HCT116 (cell line): Measurements from ENCODE around the gene ADGRA3. TPM values are rescaled to one million over a fixed set of nuclear protein-coding genes. Genes with fewer than 3 reads are reported as not detected.

Experiments
- ATAC-seq: fragments of 200-7000 bp; cut with Tn5 transposase; 2 replicates; pipeline ENCODE4 v1.9.1; 2020; ENCODE audit warnings: mild to moderate bottlenecking, moderate library complexity
- BruUV-seq: library from RNA; stranded (reverse); fragments of 400-500 nt; replicated peaks from 2 replicates; lab custom pipeline; 2021; lab: Mats Ljungman, UMichigan
- CTCF ChIA-PET: fragments of 300-600 bp; sonication (Branson Sonifier 250); formaldehyde crosslinking; loops from one replicate; lab custom pipeline; 2021; ENCODE audit warnings: antibody characterized with exemption; lab: Charles Lee
- POLR2A ChIA-PET: fragments of 300-600, 350-600 bp; sonication (Branson Sonifier 250); formaldehyde crosslinking; loops from one replicate; lab custom pipeline; 2021; ENCODE audit warnings: antibody characterized with exemption; lab: Charles Lee
- RAD21 ChIA-PET, 2 experiments: fragments of 300-600 bp; sonication (Branson Sonifier 250); formaldehyde crosslinking; loops; one replicate each; lab custom pipeline; 2023; ENCODE audit warnings: low total read pairs in 2 of 2; ENCODE audit not compliant: uncharacterized antibody in 2 of 2, unreplicated experiment in 2 of 2, low non-redundant PET in 1 of 2; lab: Charles Lee
- DNase-seq: peaks from one replicate; pipeline ENCODE4 v3.0.0-alpha.2; 2010; ENCODE audit warnings: low read depth, low spot score
- H2AFZ ChIP-seq: fragments of 200-600 bp; shearing (Covaris generic), sonication (generic); 2 replicates; pipeline ENCODE4 v1.6.1; 2017; ENCODE audit warnings: low read depth, mixed run types, mixed read lengths, antibody characterized with exemption, low read length; ENCODE audit not compliant: poor library complexity, severe bottlenecking
- H3K27ac ChIP-seq: 2 replicates; pipeline ENCODE4 v1.5.1; 2012; ENCODE audit warnings: low read depth, low read length
- H3K27me3 ChIP-seq: fragments of 200-600 bp; sonication (generic); 2 replicates; pipeline ENCODE4 v1.6.1; 2016; ENCODE audit warnings: mixed run types, low read length, mixed read lengths; ENCODE audit not compliant: insufficient read depth
- H3K36me3 ChIP-seq, 2 experiments: fragments of 200-500 bp in 1 of 2; fragments of 200-600 bp in 1 of 2; sonication (Bioruptor generic) in 1 of 2; sonication (generic) in 1 of 2; 2 replicates each; pipeline versions ENCODE4 v1.5.1 to v1.6.1; 2014 to 2016; ENCODE audit warnings: low read length in 2 of 2, inconsistent platforms in 1 of 2, mixed read lengths in 1 of 2, mixed run types in 1 of 2; ENCODE audit not compliant: insufficient read depth in 2 of 2, control insufficient read depth in 1 of 2
- H3K4me1 ChIP-seq, 2 experiments: fragments of 200-600 bp in 1 of 2; sonication (generic) in 1 of 2; 2 replicates each; pipeline versions ENCODE4 v1.5.1 to v1.6.1; 2012 to 2017; ENCODE audit warnings: low read length in 2 of 2, inconsistent platforms in 1 of 2, mild to moderate bottlenecking in 1 of 2, mixed read lengths in 1 of 2, mixed run types in 1 of 2, moderate library complexity in 1 of 2; ENCODE audit not compliant: insufficient read depth in 2 of 2, control insufficient read depth in 1 of 2
- H3K4me2 ChIP-seq: fragments of 200-600 bp; sonication (generic); 2 replicates; pipeline ENCODE4 v1.6.1; 2017; ENCODE audit warnings: mixed run types, low read length, mixed read lengths
- H3K4me3 ChIP-seq, 2 experiments: fragments of 200-600 bp in 1 of 2; sonication (generic) in 1 of 2; replicated peaks in 1 of 2; 2 replicates each; pipeline ENCODE4 v1.5.1; 2011 to 2016; ENCODE audit warnings: low read length in 2 of 2, control low read depth in 1 of 2, low read depth in 1 of 2, mild to moderate bottlenecking in 1 of 2, mixed read lengths in 1 of 2, mixed run types in 1 of 2
- H3K79me2 ChIP-seq: fragments of 200-600 bp; sonication (generic); 2 replicates; pipeline ENCODE4 v1.6.1; 2017; ENCODE audit warnings: mild to moderate bottlenecking, mixed run types, low read length, moderate library complexity, mixed read lengths; ENCODE audit not compliant: insufficient read depth
- H3K9ac ChIP-seq: fragments of 200-600 bp; sonication (generic); 2 replicates; pipeline ENCODE4 v1.6.1; 2016; ENCODE audit warnings: low read length, mixed read lengths
- H3K9me2 ChIP-seq: fragments of 200-600 bp; sonication (generic), shearing (Covaris generic); 2 replicates; pipeline ENCODE4 v1.6.1; 2017; ENCODE audit warnings: mixed run types, mild to moderate bottlenecking, moderate library complexity; ENCODE audit not compliant: insufficient read depth
- H3K9me3 ChIP-seq, 2 experiments: fragments of 200-500 bp in 1 of 2; fragments of 200-600 bp in 1 of 2; sonication (Bioruptor generic) in 1 of 2; sonication (generic) in 1 of 2; 2 replicates each; pipeline ENCODE4 v1.6.1; 2014 to 2017; ENCODE audit warnings: low read length in 2 of 2, mixed read lengths in 2 of 2, inconsistent platforms in 1 of 2, low read depth in 1 of 2, mild to moderate bottlenecking in 1 of 2, mixed run types in 1 of 2, moderate library complexity in 1 of 2; ENCODE audit not compliant: control insufficient read depth in 1 of 2, insufficient read depth in 1 of 2
- H4K20me1 ChIP-seq: fragments of 200-600 bp; sonication (generic), shearing (Covaris generic); 2 replicates; pipeline ENCODE4 v1.6.1; 2017; ENCODE audit warnings: mixed run types, mild to moderate bottlenecking, moderate library complexity; ENCODE audit not compliant: insufficient read depth
- CBX3 ChIP-seq: IDR thresholded peaks from 2 replicates; pipeline ENCODE4 v1.6.1; 2012; ENCODE audit warnings: low read depth
- CEBPB ChIP-seq: IDR thresholded peaks from 2 replicates; pipeline ENCODE4 v1.6.1; 2012; ENCODE audit warnings: low read depth
- CTCF ChIP-seq, 3 experiments: fragments of 200-600 bp in 1 of 3; sonication (generic) in 1 of 3; IDR thresholded peaks in 2 of 3; conservative IDR thresholded peaks in 1 of 3; 2 replicates each; pipeline ENCODE4 v1.5.1; 2012 to 2017; ENCODE audit warnings: low read depth in 2 of 3, low read length in 2 of 3, antibody characterized with exemption in 1 of 3, borderline replicate concordance in 1 of 3, control low read depth in 1 of 3, mild to moderate bottlenecking in 1 of 3, mixed read lengths in 1 of 3, mixed run types in 1 of 3, moderate library complexity in 1 of 3; ENCODE audit not compliant: insufficient read depth in 1 of 3
- ELF1 ChIP-seq: IDR thresholded peaks from 2 replicates; pipeline ENCODE4 v1.6.1; 2012; ENCODE audit warnings: low read depth, borderline replicate concordance
- FOSL1 ChIP-seq: IDR thresholded peaks from 2 replicates; pipeline ENCODE4 v1.6.1; 2012; ENCODE audit warnings: low read depth
- JUND ChIP-seq: IDR thresholded peaks from 2 replicates; pipeline ENCODE4 v1.6.1; 2012
- REST ChIP-seq: IDR thresholded peaks from 2 replicates; pipeline ENCODE4 v1.6.1; 2012; ENCODE audit warnings: low read depth
- YY1 ChIP-seq: IDR thresholded peaks from 2 replicates; pipeline ENCODE4 v1.6.1; 2011; ENCODE audit warnings: low read length, low read depth, moderate library complexity, mild to moderate bottlenecking; ENCODE audit not compliant: insufficient replicate concordance; ENCODE audit errors: extremely low read depth
- ZFX ChIP-seq: fragments of 450-650 bp; IDR thresholded peaks from 2 replicates; pipeline ENCODE4 v1.6.1; 2017
- ZNF274 ChIP-seq: fragments of 200-500 bp; sonication (Bioruptor generic); IDR thresholded peaks from 2 replicates; pipeline ENCODE4 v1.6.1; 2014; ENCODE audit warnings: mild to moderate bottlenecking, low read depth, low read length, inconsistent platforms
- intact Hi-C: fragments of 100-400 bp; cut with micrococcal nuclease; formaldehyde crosslinking; loops from 2 replicates; pipeline ENCODE4 v1.10.0; 2022
- total RNA-seq: library from RNA; stranded (reverse); gene quantifications from one replicate; pipeline ENCODE4 v1.2.1, GENCODE V29; 2021; ENCODE audit not compliant: unreplicated experiment
- TF ChIP-seq, protein P1 (sequence below): IDR thresholded peaks from 2 replicates; pipeline ENCODE4 v1.6.1; 2012

ADGRA3 gene
- total RNA-seq, 1 experiment from 2014 or later = 43.0 TPM

DNA sequence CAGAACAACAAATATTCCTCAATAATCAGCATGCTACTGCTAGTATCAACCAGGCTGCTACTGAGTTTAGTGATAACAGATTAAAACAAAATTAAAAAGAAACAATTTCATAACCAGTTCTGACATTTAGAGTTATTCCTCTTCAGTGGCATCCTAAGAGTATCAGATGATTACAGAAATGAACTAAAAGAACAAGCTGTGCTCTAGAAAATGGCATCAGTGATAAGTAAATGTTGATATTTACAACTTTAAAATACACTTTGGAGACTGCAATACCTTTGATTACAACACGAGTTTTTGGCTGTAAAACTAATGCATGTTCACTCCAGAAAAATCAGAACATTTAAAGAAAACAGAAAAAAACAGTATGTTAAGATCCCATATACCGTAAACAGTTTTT lies 72.9 kb downstream of the ADGRA3 start:
- ChIA-PET RAD21 (no interaction called here), CTCF (interaction anchor here (0.8 kb wide), 1 partner anchor 8 kb away, joined by 3 read pairs; no protein-coding TSS in a partner anchor), POLR2A (no interaction called here)
- BruUV-seq = no TSS peak
- H2AFZ ChIP-seq = no peak overlapping the region
- no peak overlapping the region for H3K27ac ChIP-seq
- H3K9ac ChIP-seq = no peak overlapping the region
- DNase-seq (no peak), ATAC-seq (no peak)
- H3K27me3 ChIP-seq = no peaks in the 10 kb centered on the region
- no peaks in the 10 kb centered on the region for H3K4me1 ChIP-seq
- H3K9me2 ChIP-seq = no peaks in the 10 kb centered on the region
- H4K20me1 ChIP-seq = no peaks in the 10 kb centered on the region; the same call in 1 of the 2 replicates
- H3K4me3 ChIP-seq = no peak overlapping the region
- peaks cover 0 to 2% of the 10 kb centered on the region in 2 experiments; a peak in 3 of 4 replicates for H3K36me3 ChIP-seq
- H3K79me2 ChIP-seq = no peaks in the 10 kb centered on the region
- intact Hi-C loops = no loop called here
- no peak overlapping the region for H3K4me2 ChIP-seq
- TF ChIP-seq JUND = no peak
- no peak for TF ChIP-seq YY1
- TF ChIP-seq, protein P1, sequence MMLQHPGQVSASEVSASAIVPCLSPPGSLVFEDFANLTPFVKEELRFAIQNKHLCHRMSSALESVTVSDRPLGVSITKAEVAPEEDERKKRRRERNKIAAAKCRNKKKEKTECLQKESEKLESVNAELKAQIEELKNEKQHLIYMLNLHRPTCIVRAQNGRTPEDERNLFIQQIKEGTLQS = no peak
- TF ChIP-seq CTCF (IDR thresholded peaks at IDR 0.05 in 2 of 3, conservative IDR thresholded peaks at IDR 0.05 in 1 of 3; ENCODE audit: borderline replicate concordance in 1 of 3, insufficient read depth in 1 of 3, low read depth in 2 of 3, low read length in 2 of 3) = no peak
- TF ChIP-seq ELF1 = no peak
- TF ChIP-seq ZNF274 = no peak
- TF ChIP-seq REST = no peak
- TF ChIP-seq FOSL1 = no peak
- TF ChIP-seq ZFX = no peak
- no peak for TF ChIP-seq CEBPB
- no peak for TF ChIP-seq CBX3
- H3K9me3 ChIP-seq = no peaks in the 10 kb centered on the region
